Upper lobe of left lung (tissue), 4 donors: Measurements from ENCODE around the gene FLAD1.

Experiments used
- POLR2A ChIP-seq, 4 donors: fragments of 450-650 bp; IDR thresholded peaks; one replicate each; pipeline ENCODE4 v1.5.1; 2016 to 2017; ENCODE audit warnings: antibody characterized with exemption in 4 of 4, mild to moderate bottlenecking in 2 of 4
- POLR2AphosphoS5 ChIP-seq, 2 donors: sonication (generic); formaldehyde crosslinking; IDR thresholded peaks; one replicate each; pipeline ENCODE4 v1.5.1; 2017; ENCODE audit warnings: antibody characterized with exemption in 2 of 2
- TF ChIP-seq, protein P1 (sequence below), 6 experiments: fragments of 450-650 bp in 4 of 6; fragments of 200-600 bp in 2 of 6; sonication (generic) in 2 of 6; IDR thresholded peaks; one replicate each; pipeline ENCODE4 v1.5.1; 2016 to 2019; ENCODE audit warnings: antibody characterized with exemption in 6 of 6

GRCh38 chr1:155024315-155024714 lies 41.2 kb downstream of the FLAD1 start:
- TF ChIP-seq POLR2AphosphoS5 (IDR thresholded peaks at IDR 0.05) (no peak), POLR2A (IDR thresholded peaks at IDR 0.05) (no peak)
- TF ChIP-seq, protein P1, sequence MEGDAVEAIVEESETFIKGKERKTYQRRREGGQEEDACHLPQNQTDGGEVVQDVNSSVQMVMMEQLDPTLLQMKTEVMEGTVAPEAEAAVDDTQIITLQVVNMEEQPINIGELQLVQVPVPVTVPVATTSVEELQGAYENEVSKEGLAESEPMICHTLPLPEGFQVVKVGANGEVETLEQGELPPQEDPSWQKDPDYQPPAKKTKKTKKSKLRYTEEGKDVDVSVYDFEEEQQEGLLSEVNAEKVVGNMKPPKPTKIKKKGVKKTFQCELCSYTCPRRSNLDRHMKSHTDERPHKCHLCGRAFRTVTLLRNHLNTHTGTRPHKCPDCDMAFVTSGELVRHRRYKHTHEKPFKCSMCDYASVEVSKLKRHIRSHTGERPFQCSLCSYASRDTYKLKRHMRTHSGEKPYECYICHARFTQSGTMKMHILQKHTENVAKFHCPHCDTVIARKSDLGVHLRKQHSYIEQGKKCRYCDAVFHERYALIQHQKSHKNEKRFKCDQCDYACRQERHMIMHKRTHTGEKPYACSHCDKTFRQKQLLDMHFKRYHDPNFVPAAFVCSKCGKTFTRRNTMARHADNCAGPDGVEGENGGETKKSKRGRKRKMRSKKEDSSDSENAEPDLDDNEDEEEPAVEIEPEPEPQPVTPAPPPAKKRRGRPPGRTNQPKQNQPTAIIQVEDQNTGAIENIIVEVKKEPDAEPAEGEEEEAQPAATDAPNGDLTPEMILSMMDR (IDR thresholded peaks at IDR 0.05) = no peak
